HEK293 (cell line): ENCODE measurements around the gene SLC6A4.

Experiments used
- CTCF ChIA-PET: fragments of 350-600 bp; formaldehyde crosslinking; extraction: SDS; loops from one replicate; lab custom pipeline; 2021; ENCODE audit warnings: antibody characterized with exemption; lab: Yijun Ruan, JAX
- POLR2A ChIA-PET: fragments of 300-600 bp; formaldehyde crosslinking; extraction: SDS; loops from one replicate; lab custom pipeline; 2020; ENCODE audit warnings: antibody characterized with exemption, inconsistent platforms; lab: Yijun Ruan, JAX
- H3K27ac ChIP-seq: fragments of 200-500 bp; sonication (Bioruptor generic); 2 replicates; pipeline ENCODE4 v1.5.1; 2014; ENCODE audit warnings: low read depth, low read length, control low read depth, inconsistent platforms; ENCODE audit errors: extremely low read depth
- H3K36me3 ChIP-seq, 2 experiments: fragments of 200-500 bp in 1 of 2; sonication (Bioruptor generic) in 1 of 2; 1 replicate in 1 of 2; 2 replicates in 1 of 2; pipeline ENCODE4 v1.5.1; 2014 to 2017; ENCODE audit warnings: inconsistent platforms in 2 of 2, low read length in 2 of 2; ENCODE audit not compliant: control insufficient read depth in 2 of 2, insufficient read depth in 1 of 2
- H3K4me1 ChIP-seq: fragments of 200-500 bp; sonication (Bioruptor generic); 2 replicates; pipeline ENCODE4 v1.5.1; 2014; ENCODE audit warnings: mild to moderate bottlenecking, low read length, inconsistent platforms; ENCODE audit not compliant: control insufficient read depth, insufficient read depth
- H3K4me3 ChIP-seq: 2 replicates; pipeline ENCODE4 v1.5.1; 2011; ENCODE audit warnings: low read depth, mild to moderate bottlenecking, control low read depth, low read length, moderate library complexity
- H3K9me3 ChIP-seq: fragments of 200-500 bp; sonication (Bioruptor generic); 2 replicates; pipeline ENCODE4 v1.5.1; 2014; ENCODE audit warnings: low read depth, low read length, inconsistent platforms; ENCODE audit not compliant: control insufficient read depth, insufficient read depth
- ATF2 ChIP-seq: fragments of 450-650 bp; formaldehyde crosslinking; IDR thresholded peaks from 2 replicates; pipeline ENCODE4 v1.5.1; 2016; ENCODE audit warnings: missing biosample characterization, missing genetic modification characterization, low read depth
- KLF10 ChIP-seq: fragments of 450-650 bp; IDR thresholded peaks from 2 replicates; pipeline ENCODE4 v1.5.1; 2018; ENCODE audit warnings: missing biosample characterization, mild to moderate bottlenecking, missing genetic modification characterization
- KLF7 ChIP-seq: fragments of 450-650 bp; formaldehyde crosslinking; IDR thresholded peaks from 2 replicates; pipeline ENCODE4 v1.5.1; 2016; ENCODE audit warnings: missing biosample characterization, missing genetic modification characterization, borderline replicate concordance
- MEIS1 ChIP-seq: sonication (generic); formaldehyde crosslinking; IDR thresholded peaks from 2 replicates; pipeline ENCODE4 v1.8.1; 2022; ENCODE audit warnings: missing genetic modification reagents, mild to moderate bottlenecking, borderline replicate concordance
- OSR2 ChIP-seq: fragments of 450-650 bp; formaldehyde crosslinking; IDR thresholded peaks from 2 replicates; pipeline ENCODE4 v1.5.1; 2016; ENCODE audit warnings: missing biosample characterization, missing genetic modification characterization
- ZNF10 ChIP-seq: fragments of 450-650 bp; formaldehyde crosslinking; IDR thresholded peaks from 2 replicates; pipeline ENCODE4 v1.5.1; 2017; ENCODE audit warnings: missing biosample characterization, missing genetic modification characterization
- ZNF140 ChIP-seq: fragments of 450-650 bp; formaldehyde crosslinking; IDR thresholded peaks from 2 replicates; pipeline ENCODE4 v1.5.1; 2016; ENCODE audit warnings: missing biosample characterization, missing genetic modification characterization
- ZNF146 ChIP-seq: fragments of 450-650 bp; formaldehyde crosslinking; IDR thresholded peaks from 2 replicates; pipeline ENCODE4 v1.5.1; 2016; ENCODE audit warnings: missing biosample characterization, missing genetic modification characterization
- ZNF416 ChIP-seq: fragments of 450-650 bp; formaldehyde crosslinking; IDR thresholded peaks from 2 replicates; pipeline ENCODE4 v1.5.1; 2016; ENCODE audit warnings: missing biosample characterization, missing genetic modification characterization
- ZNF423 ChIP-seq: fragments of 450-650 bp; formaldehyde crosslinking; IDR thresholded peaks from 2 replicates; pipeline ENCODE4 v1.5.1; 2016; ENCODE audit warnings: missing biosample characterization, missing genetic modification characterization
- ZNF433 ChIP-seq: fragments of 450-650 bp; formaldehyde crosslinking; IDR thresholded peaks from 2 replicates; pipeline ENCODE4 v1.5.1; 2016; ENCODE audit warnings: missing biosample characterization, missing genetic modification characterization, low read depth
- ZNF473 ChIP-seq: fragments of 450-650 bp; formaldehyde crosslinking; IDR thresholded peaks from 2 replicates; pipeline ENCODE4 v1.5.1; 2017; ENCODE audit warnings: missing biosample characterization, missing genetic modification characterization
- ZNF48 ChIP-seq: fragments of 450-650 bp; formaldehyde crosslinking; IDR thresholded peaks from 2 replicates; pipeline ENCODE4 v1.5.1; 2016; ENCODE audit warnings: missing biosample characterization, missing genetic modification characterization
- ZNF521 ChIP-seq: fragments of 450-650 bp; formaldehyde crosslinking; IDR thresholded peaks from 2 replicates; pipeline ENCODE4 v1.5.1; 2017; ENCODE audit warnings: missing biosample characterization, mild to moderate bottlenecking, missing genetic modification characterization
- ZNF555 ChIP-seq: fragments of 450-650 bp; formaldehyde crosslinking; conservative IDR thresholded peaks from 2 replicates; pipeline ENCODE4 v1.5.1; 2017; ENCODE audit warnings: missing biosample characterization, mild to moderate bottlenecking, missing genetic modification characterization, inconsistent platforms
- ZNF560 ChIP-seq: fragments of 450-650 bp; formaldehyde crosslinking; IDR thresholded peaks from 2 replicates; pipeline ENCODE4 v1.5.1; 2017; ENCODE audit warnings: missing biosample characterization, missing genetic modification characterization, borderline replicate concordance
- ZNF585B ChIP-seq: fragments of 450-650 bp; formaldehyde crosslinking; IDR thresholded peaks from 2 replicates; pipeline ENCODE4 v1.5.1; 2016; ENCODE audit warnings: missing biosample characterization, missing genetic modification characterization
- ZNF624 ChIP-seq: fragments of 450-650 bp; formaldehyde crosslinking; IDR thresholded peaks from 2 replicates; pipeline ENCODE4 v1.5.1; 2017; ENCODE audit warnings: missing biosample characterization, missing genetic modification characterization
- ZNF670 ChIP-seq: fragments of 450-650 bp; formaldehyde crosslinking; IDR thresholded peaks from 2 replicates; pipeline ENCODE4 v1.5.1; 2016; ENCODE audit warnings: missing biosample characterization, missing genetic modification characterization, low read depth
- ZNF792 ChIP-seq: fragments of 450-650 bp; formaldehyde crosslinking; IDR thresholded peaks from 2 replicates; pipeline ENCODE4 v1.5.1; 2016; ENCODE audit warnings: missing biosample characterization, missing genetic modification characterization
- TF ChIP-seq, protein P1 (sequence below): fragments of 450-650 bp; formaldehyde crosslinking; IDR thresholded peaks from 2 replicates; pipeline ENCODE4 v1.5.1; 2016; ENCODE audit warnings: missing biosample characterization, missing genetic modification characterization
- TF ChIP-seq, protein P2 (sequence below): fragments of 450-650 bp; formaldehyde crosslinking; IDR thresholded peaks from 2 replicates; pipeline ENCODE4 v1.5.1; 2016; ENCODE audit warnings: missing biosample characterization, missing genetic modification characterization
- TF ChIP-seq, protein P3 (sequence below): fragments of 450-650 bp; formaldehyde crosslinking; IDR thresholded peaks from 2 replicates; pipeline ENCODE4 v1.5.1; 2016; ENCODE audit warnings: missing biosample characterization, missing genetic modification characterization
- TF ChIP-seq, protein P4 (sequence below): fragments of 450-650 bp; formaldehyde crosslinking; IDR thresholded peaks from 2 replicates; pipeline ENCODE4 v1.5.1; 2017; ENCODE audit warnings: missing biosample characterization, missing genetic modification characterization

Gene SLC6A4

DNA sequence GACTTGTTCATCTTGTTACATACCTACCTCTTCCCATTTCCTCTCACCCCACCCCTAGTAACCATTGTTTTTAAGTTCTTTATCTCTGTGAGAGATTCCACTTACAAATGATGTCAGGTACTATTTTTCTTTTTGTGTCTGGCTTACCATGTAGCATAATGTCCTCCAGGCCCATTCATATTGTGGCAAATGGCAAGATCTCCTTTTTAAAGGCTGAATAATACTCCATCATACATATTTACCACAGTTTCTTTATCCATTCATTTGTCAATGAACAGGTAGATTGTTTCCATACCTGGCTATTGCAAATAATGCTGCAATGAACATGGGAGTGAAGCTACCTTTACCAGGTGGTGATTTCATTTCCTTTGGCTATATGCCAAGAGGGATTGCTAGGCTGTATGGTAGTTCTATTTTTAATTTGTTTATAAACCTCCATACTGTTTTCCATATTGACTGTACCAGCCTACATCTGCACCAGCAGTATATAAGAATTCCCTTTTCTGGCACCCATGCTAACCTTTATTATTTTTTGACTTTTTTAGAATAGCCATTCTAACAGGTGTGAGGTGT is 65.0 kb downstream of the SLC6A4 start:
- Histone ChIP-seq H3K27ac (no peak overlapping the region), H3K36me3 (peaks cover 37 to 45% of the 10 kb centered on the region in 2 experiments), H3K4me1 (no peaks in the 10 kb centered on the region), H3K9me3 (no peaks in the 10 kb centered on the region), H3K4me3 (no peak overlapping the region)
- ChIA-PET POLR2A (interaction anchor here (1.0 kb wide), 1 partner anchor 45 kb away, joined by 3 read pairs; no protein-coding TSS in a partner anchor), CTCF (interaction anchor here (1.0 to 2.9 kb wide), 3 partner anchors 46 to 77 kb away, joined by 3 to 10 read pairs (median 4); no protein-coding TSS in a partner anchor)
- TF ChIP-seq ZNF555 (tag by site-specific recombination): no peak
- peak; percentile 90 for TF ChIP-seq ZNF146 (tag by site-specific recombination)
- TF ChIP-seq ZNF140: no peak
- TF ChIP-seq KLF10: no peak
- TF ChIP-seq ZNF10: no peak
- no peak for TF ChIP-seq ZNF560 (tag by site-specific recombination)
- no peak for TF ChIP-seq OSR2 (tag by site-specific recombination)
- TF ChIP-seq MEIS1 (CRISPR knock-in tag): no peak
- TF ChIP-seq ZNF585B (tag by site-specific recombination): no peak
- TF ChIP-seq ZNF792 (tag by site-specific recombination): no peak
- TF ChIP-seq, protein P1, sequence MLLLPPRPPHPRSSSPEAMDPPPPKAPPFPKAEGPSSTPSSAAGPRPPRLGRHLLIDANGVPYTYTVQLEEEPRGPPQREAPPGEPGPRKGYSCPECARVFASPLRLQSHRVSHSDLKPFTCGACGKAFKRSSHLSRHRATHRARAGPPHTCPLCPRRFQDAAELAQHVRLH (tag by site-specific recombination): 0 out of 2 replicates have a peak, but pooled peaks have one; percentile 27

GRCh38 chr17:30165960-30166359 is 69.5 kb downstream of the SLC6A4 start:
- POLR2A ChIA-PET: interaction anchor here (0.6 kb wide), 1 partner anchor 61 kb away, joined by 5 read pairs; no protein-coding TSS in a partner anchor

More at GRCh38 chr17:30165960-30166359, 69.5 kb downstream of the SLC6A4 start:
- Histone ChIP-seq H3K4me1 (no peaks in the 10 kb centered on the region), H3K9me3 (no peaks in the 10 kb centered on the region)
- no peak for TF ChIP-seq KLF7 (tag by site-specific recombination)
- TF ChIP-seq, protein P2, sequence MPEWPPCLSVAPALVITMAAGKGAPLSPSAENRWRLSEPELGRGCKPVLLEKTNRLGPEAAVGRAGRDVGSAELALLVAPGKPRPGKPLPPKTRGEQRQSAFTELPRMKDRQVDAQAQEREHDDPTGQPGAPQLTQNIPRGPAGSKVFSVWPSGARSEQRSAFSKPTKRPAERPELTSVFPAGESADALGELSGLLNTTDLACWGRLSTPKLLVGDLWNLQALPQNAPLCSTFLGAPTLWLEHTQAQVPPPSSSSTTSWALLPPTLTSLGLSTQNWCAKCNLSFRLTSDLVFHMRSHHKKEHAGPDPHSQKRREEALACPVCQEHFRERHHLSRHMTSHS (tag by site-specific recombination): no peak
- no peak for TF ChIP-seq ZNF433
- TF ChIP-seq ZNF48 (tag by site-specific recombination): no peak
- TF ChIP-seq ZNF670 (tag by site-specific recombination): no peak
- TF ChIP-seq ZNF521 (tag by site-specific recombination): no peak
- no peak for TF ChIP-seq ZNF624 (tag by site-specific recombination)
- no peak for TF ChIP-seq ZNF416 (tag by site-specific recombination)
- TF ChIP-seq ATF2: no peak
- TF ChIP-seq, protein P3, sequence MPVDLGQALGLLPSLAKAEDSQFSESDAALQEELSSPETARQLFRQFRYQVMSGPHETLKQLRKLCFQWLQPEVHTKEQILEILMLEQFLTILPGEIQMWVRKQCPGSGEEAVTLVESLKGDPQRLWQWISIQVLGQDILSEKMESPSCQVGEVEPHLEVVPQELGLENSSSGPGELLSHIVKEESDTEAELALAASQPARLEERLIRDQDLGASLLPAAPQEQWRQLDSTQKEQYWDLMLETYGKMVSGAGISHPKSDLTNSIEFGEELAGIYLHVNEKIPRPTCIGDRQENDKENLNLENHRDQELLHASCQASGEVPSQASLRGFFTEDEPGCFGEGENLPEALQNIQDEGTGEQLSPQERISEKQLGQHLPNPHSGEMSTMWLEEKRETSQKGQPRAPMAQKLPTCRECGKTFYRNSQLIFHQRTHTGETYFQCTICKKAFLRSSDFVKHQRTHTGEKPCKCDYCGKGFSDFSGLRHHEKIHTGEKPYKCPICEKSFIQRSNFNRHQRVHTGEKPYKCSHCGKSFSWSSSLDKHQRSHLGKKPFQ (tag by site-specific recombination): no peak
- TF ChIP-seq, protein P4, sequence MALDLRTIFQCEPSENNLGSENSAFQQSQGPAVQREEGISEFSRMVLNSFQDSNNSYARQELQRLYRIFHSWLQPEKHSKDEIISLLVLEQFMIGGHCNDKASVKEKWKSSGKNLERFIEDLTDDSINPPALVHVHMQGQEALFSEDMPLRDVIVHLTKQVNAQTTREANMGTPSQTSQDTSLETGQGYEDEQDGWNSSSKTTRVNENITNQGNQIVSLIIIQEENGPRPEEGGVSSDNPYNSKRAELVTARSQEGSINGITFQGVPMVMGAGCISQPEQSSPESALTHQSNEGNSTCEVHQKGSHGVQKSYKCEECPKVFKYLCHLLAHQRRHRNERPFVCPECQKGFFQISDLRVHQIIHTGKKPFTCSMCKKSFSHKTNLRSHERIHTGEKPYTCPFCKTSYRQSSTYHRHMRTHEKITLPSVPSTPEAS: no peak
- no peak for TF ChIP-seq ZNF473 (tag by site-specific recombination)
- no peak for TF ChIP-seq ZNF423 (tag by site-specific recombination)
- TF ChIP-seq, all 188 proteins: peak for 0
- CTCF ChIA-PET: no interaction called here
- peaks cover 16 to 17% of the 10 kb centered on the region in 2 experiments for H3K36me3 ChIP-seq
- H3K4me3 ChIP-seq: no peak overlapping the region
- no peak overlapping the region for H3K27ac ChIP-seq
